Mesendoderm (in vitro differentiated cells): Measurements from ENCODE around the gene RAPGEF6.

Experiments
- DNase-seq: peaks from one replicate; pipeline ENCODE4 v3.0.0; 2013
- H2AK5ac ChIP-seq: 2 replicates; pipeline ENCODE4 v1.6.1; 2013; ENCODE audit warnings: low read length, inconsistent platforms
- H2BK120ac ChIP-seq: 2 replicates; pipeline ENCODE4 v1.6.1; 2013; ENCODE audit warnings: low read depth, mild to moderate bottlenecking, low read length, moderate library complexity, mixed read lengths
- H2BK15ac ChIP-seq: replicated peaks from 2 replicates; pipeline ENCODE4 v1.6.1; 2013; ENCODE audit warnings: low read depth, mild to moderate bottlenecking, moderate library complexity
- H2BK5ac ChIP-seq: 2 replicates; pipeline ENCODE4 v1.6.1; 2013; ENCODE audit warnings: low read length, inconsistent platforms
- H3K18ac ChIP-seq: 2 replicates; pipeline ENCODE4 v1.6.1; 2013; ENCODE audit warnings: mild to moderate bottlenecking, low read length, mixed read lengths
- H3K23ac ChIP-seq: one replicate; pipeline ENCODE4 v1.6.1; 2013; ENCODE audit warnings: low read length
- H3K27ac ChIP-seq: 2 replicates; pipeline ENCODE4 v1.5.1; 2013; ENCODE audit warnings: low read depth, mild to moderate bottlenecking, inconsistent platforms, low read length, moderate library complexity
- H3K27me3 ChIP-seq: 2 replicates; pipeline ENCODE4 v1.6.1; 2013; ENCODE audit warnings: low read length, control low read depth, mild to moderate bottlenecking, inconsistent platforms; ENCODE audit not compliant: insufficient read depth, poor library complexity
- H3K36me3 ChIP-seq: 2 replicates; pipeline ENCODE4 v1.6.1; 2013; ENCODE audit warnings: low read length, inconsistent platforms; ENCODE audit not compliant: control insufficient read depth, insufficient read depth
- H3K4ac ChIP-seq: one replicate; pipeline ENCODE4 v1.6.1; 2013; ENCODE audit warnings: low read depth, mild to moderate bottlenecking, low read length, moderate library complexity
- H3K4me1 ChIP-seq: 2 replicates; pipeline ENCODE4 v1.6.1; 2013; ENCODE audit warnings: low read depth, low read length, inconsistent platforms; ENCODE audit not compliant: control insufficient read depth
- H3K4me2 ChIP-seq: 2 replicates; pipeline ENCODE4 v1.6.1; 2013; ENCODE audit warnings: low read length
- H3K4me3 ChIP-seq: 2 replicates; pipeline ENCODE4 v1.5.1; 2013; ENCODE audit warnings: mild to moderate bottlenecking, low read length
- H3K56ac ChIP-seq: one replicate; pipeline ENCODE4 v1.6.1; 2013; ENCODE audit warnings: low read length
- H3K79me1 ChIP-seq: 2 replicates; pipeline ENCODE4 v1.6.1; 2013; ENCODE audit warnings: low read length, inconsistent platforms
- H3K79me2 ChIP-seq: 2 replicates; pipeline ENCODE4 v1.6.1; 2013; ENCODE audit warnings: mild to moderate bottlenecking, low read length; ENCODE audit not compliant: control insufficient read depth, insufficient read depth
- H3K9ac ChIP-seq: 2 replicates; pipeline ENCODE4 v1.6.1; 2013; ENCODE audit warnings: low read length, inconsistent platforms
- H4K5ac ChIP-seq: one replicate; pipeline ENCODE4 v1.6.1; 2013; ENCODE audit warnings: low read length
- H4K8ac ChIP-seq: one replicate; pipeline ENCODE4 v1.6.1; 2013; ENCODE audit warnings: low read depth, mild to moderate bottlenecking, control low read depth, low read length, moderate library complexity
- WGBS: extraction: QIAGEN DNeasy Blood & Tissue Kit; methylation state at CpG from one replicate; pipeline ENCODE4 v1.1.7; 2013; ENCODE audit warnings: low lambda C conversion rate, missing lambda C conversion rate; ENCODE audit not compliant: insufficient coverage; ENCODE audit errors: extremely low coverage; 5-methylcytosine and 5-hydroxymethylcytosine counted together

The RAPGEF6 gene

DNA sequence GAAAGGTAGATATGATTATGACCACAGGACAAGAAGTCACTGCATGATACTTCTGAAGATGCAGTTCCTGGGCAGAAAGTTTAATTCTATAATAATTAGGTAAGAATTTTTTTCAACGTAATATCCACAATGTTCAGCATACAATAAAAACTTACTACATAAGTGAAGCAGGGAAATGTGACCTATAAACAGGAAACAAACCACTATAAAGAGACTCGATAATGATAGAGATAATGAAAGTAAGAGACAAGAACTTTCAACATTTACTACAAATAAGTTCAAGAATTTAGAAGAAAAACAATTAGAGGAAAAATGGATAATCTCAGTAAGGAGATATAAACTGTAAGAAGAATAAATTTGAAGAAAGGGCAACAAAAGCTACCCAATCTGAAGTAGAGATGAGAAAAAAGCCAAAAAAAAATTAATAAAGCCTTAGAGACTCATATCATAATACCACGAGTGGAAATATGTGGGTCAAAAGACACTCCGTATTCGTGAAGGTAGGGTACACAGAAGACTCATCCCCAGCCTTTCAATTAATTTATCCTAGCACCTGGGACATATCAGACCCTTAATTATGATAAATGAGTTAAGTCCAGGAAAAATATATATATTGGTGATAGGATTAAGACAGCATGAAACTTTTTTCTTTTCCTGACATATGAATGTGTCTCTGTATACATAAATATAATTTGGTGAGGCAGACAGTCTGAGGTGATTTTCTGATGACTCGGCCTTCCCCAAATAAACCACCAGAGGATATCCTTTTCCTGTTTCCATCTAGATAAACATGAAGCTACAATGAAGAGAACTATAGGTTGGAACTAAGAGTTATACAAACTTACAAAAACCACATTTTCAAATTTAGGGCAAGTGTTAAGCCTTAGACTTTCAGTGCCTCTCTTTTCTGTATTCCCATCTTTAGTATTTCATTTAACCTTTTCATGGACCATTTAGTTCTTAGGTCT, 120.4 kb downstream of the RAPGEF6 start:
- no CpG with 5 or more reads among the region's 6 CpGs for WGBS
- Histone ChIP-seq H2BK5ac (no peak overlapping the region), H3K4me3 (no peak overlapping the region), H2AK5ac (no peak overlapping the region), H3K23ac (no peak overlapping the region), H3K9ac (no peak overlapping the region), H3K79me2 (no peaks in the 10 kb centered on the region), H3K4me2 (no peak overlapping the region), H4K8ac (no peak overlapping the region), H3K79me1 (no peaks in the 10 kb centered on the region), H3K4ac (no peak overlapping the region), H2BK15ac (no peak overlapping the region), H3K27me3 (no peaks in the 10 kb centered on the region), H3K36me3 (no peaks in the 10 kb centered on the region), H3K18ac (no peak overlapping the region), H2BK120ac (no peak overlapping the region), H3K27ac (no peak overlapping the region), H3K56ac (no peak overlapping the region), H4K5ac (no peak overlapping the region), H3K4me1 (no peaks in the 10 kb centered on the region)
- no peak for DNase-seq

DNA sequence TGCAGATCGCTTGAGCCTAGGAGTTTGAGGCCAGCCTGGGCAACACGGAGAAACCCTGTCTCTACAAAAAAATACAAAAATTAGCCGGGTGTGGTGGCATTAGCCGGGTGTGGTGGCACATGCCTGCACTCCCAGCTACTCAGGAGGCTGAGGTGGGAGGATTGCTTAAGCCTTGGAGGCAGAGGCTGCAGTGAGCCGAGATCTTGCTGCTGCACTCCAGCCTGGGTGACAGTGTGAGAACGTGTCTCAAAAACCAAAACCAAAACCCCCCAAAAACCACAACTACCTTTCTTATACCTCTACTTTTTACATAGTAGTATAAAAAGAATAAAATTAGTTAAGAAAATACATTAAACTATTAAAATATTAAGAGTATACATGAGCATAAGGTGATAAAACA, 121.2 kb downstream of the RAPGEF6 start:
- Histone ChIP-seq H2BK15ac (no peak overlapping the region), H3K18ac (no peak overlapping the region), H4K8ac (no peak overlapping the region), H2BK5ac (no peak overlapping the region), H3K56ac (no peak overlapping the region), H3K27me3 (no peaks in the 10 kb centered on the region), H3K36me3 (no peaks in the 10 kb centered on the region), H3K9ac (no peak overlapping the region), H3K79me2 (no peaks in the 10 kb centered on the region), H3K27ac (no peak overlapping the region), H2BK120ac (no peak overlapping the region), H3K4me2 (no peak overlapping the region), H3K4me3 (no peak overlapping the region), H2AK5ac (no peak overlapping the region), H3K23ac (no peak overlapping the region), H4K5ac (no peak overlapping the region), H3K4ac (no peak overlapping the region), H3K4me1 (no peaks in the 10 kb centered on the region), H3K79me1 (no peaks in the 10 kb centered on the region)
- no peak for DNase-seq
- WGBS: no CpG with 5 or more reads among the region's 6 CpGs

DNA sequence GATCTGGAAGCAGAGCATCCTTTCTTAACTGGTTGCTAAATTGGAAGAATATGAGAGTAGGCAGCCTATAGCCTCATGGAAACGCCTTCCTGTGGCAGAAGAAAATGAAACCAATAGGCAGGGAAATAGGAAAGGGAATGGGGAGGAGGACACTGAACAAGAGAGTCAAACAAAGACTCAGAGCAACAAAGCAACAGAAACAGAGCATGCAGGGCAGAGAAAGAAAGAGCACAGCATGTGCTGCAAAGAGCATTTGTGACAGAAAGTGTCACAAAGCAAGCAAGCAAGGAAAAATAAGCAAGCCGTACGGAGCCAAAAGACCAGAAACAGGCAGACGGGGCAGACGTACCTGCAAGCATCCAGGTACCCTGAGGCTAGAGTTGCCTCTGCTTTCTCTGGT, 123.1 kb downstream of the RAPGEF6 start:
- H4K5ac ChIP-seq: no peak overlapping the region
- no CpG with 5 or more reads among the region's 5 CpGs for WGBS
- no peak overlapping the region for H3K4me3 ChIP-seq
- H2BK15ac ChIP-seq: no peak overlapping the region
- H4K8ac ChIP-seq: no peak overlapping the region
- H3K4ac ChIP-seq: no peak overlapping the region
- no peaks in the 10 kb centered on the region for H3K36me3 ChIP-seq
- no peak overlapping the region for H3K23ac ChIP-seq
- H3K27me3 ChIP-seq: no peaks in the 10 kb centered on the region
- no peak overlapping the region for H3K56ac ChIP-seq
- H3K79me1 ChIP-seq: no peaks in the 10 kb centered on the region
- H3K4me2 ChIP-seq: no peak overlapping the region
- no peak overlapping the region for H2BK5ac ChIP-seq
- no peaks in the 10 kb centered on the region for H3K79me2 ChIP-seq
- no peak overlapping the region for H2AK5ac ChIP-seq
- no peak overlapping the region for H2BK120ac ChIP-seq
- DNase-seq: no peak
- H3K18ac ChIP-seq: no peak overlapping the region
- no peaks in the 10 kb centered on the region for H3K4me1 ChIP-seq
- no peak overlapping the region for H3K27ac ChIP-seq
- H3K9ac ChIP-seq: no peak overlapping the region

DNA sequence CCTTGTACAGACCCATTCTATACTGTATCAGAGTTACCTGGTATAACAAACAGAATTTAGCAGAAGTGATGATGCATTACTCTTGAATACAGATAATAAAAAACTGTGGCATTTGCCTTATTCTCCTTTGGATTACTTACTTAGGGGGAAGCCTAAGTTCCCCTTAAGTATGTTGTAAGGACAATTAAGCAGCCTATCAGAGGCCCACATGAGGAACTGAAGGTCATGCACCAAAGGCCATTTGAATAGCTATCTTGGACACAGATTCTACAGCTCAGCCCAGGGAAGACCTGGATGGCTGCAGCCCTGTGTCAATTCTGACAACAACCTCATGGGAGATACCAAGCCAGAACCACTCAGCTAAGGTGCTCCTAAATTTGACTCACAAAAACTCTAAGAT, 125.2 kb downstream of the RAPGEF6 start:
- Histone ChIP-seq H3K79me1 (no peaks in the 10 kb centered on the region), H3K9ac (no peak overlapping the region), H2BK5ac (no peak overlapping the region), H3K4me2 (no peak overlapping the region), H3K4me1 (no peaks in the 10 kb centered on the region), H3K18ac (no peak overlapping the region), H4K5ac (no peak overlapping the region), H2BK15ac (no peak overlapping the region), H3K23ac (no peak overlapping the region), H4K8ac (no peak overlapping the region), H3K4ac (no peak overlapping the region), H3K27ac (no peak overlapping the region), H3K36me3 (no peaks in the 10 kb centered on the region), H2AK5ac (no peak overlapping the region), H3K56ac (no peak overlapping the region), H3K4me3 (no peak overlapping the region), H3K79me2 (no peaks in the 10 kb centered on the region), H3K27me3 (no peaks in the 10 kb centered on the region), H2BK120ac (no peak overlapping the region)
- no peak for DNase-seq

DNA sequence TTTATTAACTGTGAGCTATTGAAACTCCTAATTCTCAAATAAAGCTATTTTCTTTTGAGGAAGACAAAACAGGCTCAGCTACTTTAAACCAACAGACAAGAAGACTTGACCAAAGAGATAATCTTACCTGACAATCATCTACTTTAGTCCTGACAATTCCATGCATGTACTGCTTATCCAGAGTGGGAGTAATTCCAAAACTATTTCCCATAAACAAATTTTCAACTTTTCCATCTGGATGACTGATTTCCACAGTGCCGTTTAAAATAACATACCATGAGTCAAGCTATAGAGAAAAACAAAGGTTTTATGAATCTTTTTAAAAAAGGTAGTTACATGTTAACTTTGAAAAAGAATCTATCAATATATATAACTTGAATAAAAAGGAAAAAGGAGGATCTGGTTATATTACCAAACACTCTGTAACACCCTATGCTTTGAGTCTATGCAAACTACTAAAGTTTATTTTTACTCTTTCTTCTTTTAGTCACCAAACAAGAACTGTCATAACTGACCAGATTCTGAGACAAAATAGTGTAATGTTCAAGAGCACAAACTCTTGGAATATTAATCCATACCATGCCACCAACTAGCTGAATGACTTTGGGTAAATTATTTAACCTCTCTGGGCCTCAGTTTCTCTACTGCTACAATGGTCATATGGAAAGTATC, 129.7 kb downstream of the RAPGEF6 start:
- H3K27me3 ChIP-seq: no peaks in the 10 kb centered on the region
- no peak overlapping the region for H3K4ac ChIP-seq
- H3K9ac ChIP-seq: no peak overlapping the region
- H2BK15ac ChIP-seq: no peak overlapping the region
- H3K79me2 ChIP-seq: no peaks in the 10 kb centered on the region
- no peak overlapping the region for H2AK5ac ChIP-seq
- DNase-seq: no peak
- H3K36me3 ChIP-seq: no peaks in the 10 kb centered on the region
- no peaks in the 10 kb centered on the region for H3K79me1 ChIP-seq
- H3K18ac ChIP-seq: no peak overlapping the region
- no peak overlapping the region for H3K4me2 ChIP-seq
- H3K23ac ChIP-seq: no peak overlapping the region
- H3K27ac ChIP-seq: no peak overlapping the region
- H4K5ac ChIP-seq: no peak overlapping the region
- no peak overlapping the region for H4K8ac ChIP-seq
- H2BK5ac ChIP-seq: no peak overlapping the region
- no peak overlapping the region for H2BK120ac ChIP-seq
- no peak overlapping the region for H3K4me3 ChIP-seq
- H3K56ac ChIP-seq: no peak overlapping the region
- H3K4me1 ChIP-seq: no peaks in the 10 kb centered on the region
- WGBS: no CpG with 5 or more reads among the region's 1 CpG
